ENCODE measurements around the gene SEMA4B. TPM values are rescaled to one million over a fixed set of nuclear protein-coding genes. Genes with fewer than 3 reads are reported as not detected.

Gene SEMA4B
- total RNA-seq, 1 donor from 2014 or later: 31.8 TPM

DNA sequence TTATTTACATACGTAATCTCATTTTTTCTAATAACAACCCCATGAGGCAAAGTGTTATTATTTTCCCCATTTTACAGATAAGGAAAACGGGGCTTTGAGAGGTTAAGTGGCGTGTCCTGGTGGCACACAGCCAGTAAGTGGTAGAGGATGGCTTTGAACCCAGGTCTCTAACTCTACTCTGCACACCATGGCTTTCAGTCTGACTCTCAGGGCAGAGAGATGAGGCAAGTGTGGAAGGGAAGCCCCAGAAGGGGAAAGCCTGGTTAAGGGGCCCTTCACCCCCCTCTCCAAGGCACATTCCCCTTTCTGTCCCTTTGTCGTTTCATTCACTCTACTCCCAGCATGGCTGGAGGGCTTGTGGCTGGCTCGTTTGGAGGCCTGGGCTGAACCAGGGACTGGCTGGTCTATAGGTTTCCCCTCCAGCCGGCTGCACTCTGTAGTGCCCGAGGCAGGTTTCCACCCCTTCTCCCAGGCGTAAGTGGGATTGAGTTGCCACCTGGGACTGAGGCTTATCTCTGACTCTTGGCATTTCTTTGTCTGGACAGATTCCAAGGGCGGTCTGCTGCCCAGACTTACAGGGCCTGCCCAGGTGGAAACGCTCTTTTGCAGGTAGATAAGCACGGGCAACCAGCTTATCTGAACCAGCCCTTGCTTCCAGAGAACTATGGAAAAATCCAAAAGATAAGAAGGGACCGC is 12.1 kb downstream of the SEMA4B start:
- no peak for DNase-seq
- Mint-ChIP-seq H3K27me3 (ENCODE audit: unreplicated experiment) (peaks cover 12% of the 10 kb centered on the region), H3K4me3 (ENCODE audit: unreplicated experiment) (no peak overlapping the region), H3K36me3 (ENCODE audit: unreplicated experiment) (peaks cover 5% of the 10 kb centered on the region), H3K9me3 (ENCODE audit: unreplicated experiment) (peaks cover 3% of the 10 kb centered on the region), H3K27ac (ENCODE audit: unreplicated experiment) (no peak overlapping the region), H3K4me1 (ENCODE audit: low read depth, unreplicated experiment) (peaks cover 4% of the 10 kb centered on the region)
- TF ChIP-seq, protein P1, sequence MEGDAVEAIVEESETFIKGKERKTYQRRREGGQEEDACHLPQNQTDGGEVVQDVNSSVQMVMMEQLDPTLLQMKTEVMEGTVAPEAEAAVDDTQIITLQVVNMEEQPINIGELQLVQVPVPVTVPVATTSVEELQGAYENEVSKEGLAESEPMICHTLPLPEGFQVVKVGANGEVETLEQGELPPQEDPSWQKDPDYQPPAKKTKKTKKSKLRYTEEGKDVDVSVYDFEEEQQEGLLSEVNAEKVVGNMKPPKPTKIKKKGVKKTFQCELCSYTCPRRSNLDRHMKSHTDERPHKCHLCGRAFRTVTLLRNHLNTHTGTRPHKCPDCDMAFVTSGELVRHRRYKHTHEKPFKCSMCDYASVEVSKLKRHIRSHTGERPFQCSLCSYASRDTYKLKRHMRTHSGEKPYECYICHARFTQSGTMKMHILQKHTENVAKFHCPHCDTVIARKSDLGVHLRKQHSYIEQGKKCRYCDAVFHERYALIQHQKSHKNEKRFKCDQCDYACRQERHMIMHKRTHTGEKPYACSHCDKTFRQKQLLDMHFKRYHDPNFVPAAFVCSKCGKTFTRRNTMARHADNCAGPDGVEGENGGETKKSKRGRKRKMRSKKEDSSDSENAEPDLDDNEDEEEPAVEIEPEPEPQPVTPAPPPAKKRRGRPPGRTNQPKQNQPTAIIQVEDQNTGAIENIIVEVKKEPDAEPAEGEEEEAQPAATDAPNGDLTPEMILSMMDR (IDR thresholded peaks at IDR 0.05; ENCODE audit: partially characterized antibody, unreplicated experiment): no peak

DNA sequence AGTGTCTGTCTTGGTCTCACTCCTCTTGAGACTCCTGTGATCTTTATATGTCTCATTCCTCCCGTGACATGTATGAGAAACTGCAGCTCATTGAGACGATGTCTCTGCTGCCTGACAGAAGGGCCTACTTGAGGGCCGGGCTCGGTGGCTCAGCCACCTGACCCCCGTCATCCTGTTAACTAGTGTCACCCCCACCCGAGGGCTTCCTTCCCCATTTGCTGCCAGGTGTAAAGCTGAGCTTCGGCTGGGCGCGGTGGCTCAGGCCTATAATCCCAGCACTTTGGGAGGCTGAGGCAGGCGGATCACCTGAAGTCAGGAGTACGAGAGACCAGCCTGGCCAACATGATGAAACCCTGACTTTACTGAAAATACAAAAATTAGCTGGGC is 12.7 kb downstream of the SEMA4B start:
- DNase-seq: no peak
- H3K4me3 Mint-ChIP-seq (ENCODE audit: unreplicated experiment): no peak overlapping the region
- peaks cover 3% of the 10 kb centered on the region for H3K9me3 Mint-ChIP-seq (ENCODE audit: unreplicated experiment)
- H3K27ac Mint-ChIP-seq (ENCODE audit: unreplicated experiment): no peak overlapping the region
- H3K4me1 Mint-ChIP-seq (ENCODE audit: low read depth, unreplicated experiment): peaks cover 4% of the 10 kb centered on the region
- H3K36me3 Mint-ChIP-seq (ENCODE audit: unreplicated experiment): peaks cover 5% of the 10 kb centered on the region
- H3K27me3 Mint-ChIP-seq (ENCODE audit: unreplicated experiment): peaks cover 12% of the 10 kb centered on the region
- TF ChIP-seq, protein P1 (IDR thresholded peaks at IDR 0.05; ENCODE audit: partially characterized antibody, unreplicated experiment): no peak

DNA sequence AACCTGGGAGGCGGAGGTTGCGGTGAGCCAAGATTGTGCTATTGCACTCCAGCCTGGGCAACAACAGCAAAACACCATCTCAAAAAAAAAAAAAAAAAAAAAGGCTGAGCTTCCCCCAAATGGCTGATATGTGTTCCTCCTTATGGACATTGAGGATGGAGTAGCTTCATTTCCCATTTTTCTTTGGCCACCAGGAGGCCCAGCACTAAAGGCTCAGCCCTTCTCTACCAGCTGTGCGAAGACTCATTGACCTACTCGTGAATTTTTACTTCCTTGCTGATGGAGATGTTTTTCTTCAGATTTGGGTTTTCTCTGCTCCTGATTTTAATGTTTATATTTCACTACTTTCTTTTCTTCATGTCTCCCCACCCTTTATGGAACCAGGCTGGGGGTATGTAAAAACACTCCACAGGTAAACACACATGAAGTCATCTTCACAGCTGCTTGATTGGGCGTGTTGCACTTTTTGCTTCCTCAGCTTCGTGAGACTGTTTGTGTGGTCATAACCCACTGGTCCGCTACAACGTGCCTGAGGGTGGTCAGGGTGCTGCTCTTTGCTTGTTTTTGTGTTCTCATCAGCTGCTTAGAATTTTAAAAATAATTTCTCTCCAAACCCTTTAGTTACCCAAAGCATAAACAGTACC is 13.5 kb downstream of the SEMA4B start:
- H3K4me1 Mint-ChIP-seq (ENCODE audit: low read depth, unreplicated experiment): peaks cover 7% of the 10 kb centered on the region
- peaks cover 4% of the 10 kb centered on the region for H3K9me3 Mint-ChIP-seq (ENCODE audit: unreplicated experiment)
- peaks cover 5% of the 10 kb centered on the region for H3K36me3 Mint-ChIP-seq (ENCODE audit: unreplicated experiment)
- no peak overlapping the region for H3K27ac Mint-ChIP-seq (ENCODE audit: unreplicated experiment)
- no peak for DNase-seq
- H3K27me3 Mint-ChIP-seq (ENCODE audit: unreplicated experiment): peaks cover 9% of the 10 kb centered on the region
- TF ChIP-seq, protein P1 (IDR thresholded peaks at IDR 0.05; ENCODE audit: partially characterized antibody, unreplicated experiment): peak; percentile 13
- H3K4me3 Mint-ChIP-seq (ENCODE audit: unreplicated experiment): no peak overlapping the region

DNA sequence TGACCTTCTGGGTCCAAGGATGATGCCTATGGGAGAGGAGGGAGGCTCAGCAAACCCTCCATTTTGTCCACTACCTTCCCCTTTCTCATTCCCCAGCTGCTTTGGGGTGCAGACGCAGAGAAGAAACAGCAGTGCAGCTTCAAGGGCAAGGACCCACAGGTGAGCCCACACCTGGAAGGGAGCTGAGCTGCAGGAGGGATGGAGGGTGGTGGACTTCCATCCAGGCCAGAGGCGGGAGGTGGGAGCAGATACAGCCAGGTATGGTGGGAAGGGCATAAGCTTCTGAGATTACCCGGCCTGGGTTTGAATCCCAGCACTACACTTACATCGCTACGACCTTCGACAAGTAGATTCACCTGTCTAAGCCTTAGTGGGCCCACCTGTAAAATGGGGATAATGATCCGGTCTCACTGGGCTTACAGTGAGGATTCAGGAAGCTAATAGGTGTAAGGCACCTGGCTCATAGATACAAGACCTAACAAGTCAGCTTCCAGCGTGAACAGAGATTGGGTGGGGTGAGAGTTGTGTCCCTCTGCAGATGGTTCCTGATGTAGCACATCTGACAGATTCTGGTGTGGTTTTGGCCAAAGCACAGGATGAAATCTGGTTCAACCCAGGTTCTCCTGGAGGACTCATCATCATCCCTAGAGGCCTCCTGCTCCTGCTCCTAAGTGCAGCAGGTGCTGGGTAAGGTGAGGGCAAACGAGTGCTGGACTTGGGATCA is 16.7 kb downstream of the SEMA4B start:
- no peaks in the 10 kb centered on the region for H3K36me3 Mint-ChIP-seq (ENCODE audit: unreplicated experiment)
- peaks cover 3% of the 10 kb centered on the region for H3K27me3 Mint-ChIP-seq (ENCODE audit: unreplicated experiment)
- H3K27ac Mint-ChIP-seq (ENCODE audit: unreplicated experiment): no peak overlapping the region

More for the DNA sequence above, 16.7 kb downstream of the SEMA4B start:
- DNase-seq: no peak
- Mint-ChIP-seq H3K9me3 (ENCODE audit: unreplicated experiment) (peaks cover 5% of the 10 kb centered on the region), H3K4me1 (ENCODE audit: low read depth, unreplicated experiment) (peaks cover 11% of the 10 kb centered on the region), H3K4me3 (ENCODE audit: unreplicated experiment) (no peak overlapping the region)
- TF ChIP-seq, protein P1 (IDR thresholded peaks at IDR 0.05; ENCODE audit: partially characterized antibody, unreplicated experiment): no peak
